Endothelial cell of umbilical vein (primary cell): Measurements from ENCODE around the gene SLC12A8. TPM values are rescaled to one million over a fixed set of nuclear protein-coding genes. Genes with fewer than 3 reads are reported as not detected.

Experiments used
- BruUV-seq: library from RNA; stranded (reverse); fragments of 400-500 nt; replicated peaks from 2 replicates; lab custom pipeline; 2021; lab: Mats Ljungman, UMichigan
- CTCF ChIA-PET: fragments of 300-600, 350-600 bp; sonication (Branson Sonifier 250); formaldehyde crosslinking; loops from one replicate; lab custom pipeline; 2021; ENCODE audit warnings: antibody characterized with exemption, inconsistent platforms; lab: Charles Lee
- POLR2A ChIA-PET: fragments of 300-600, 350-600 bp; sonication (Branson Sonifier 250); formaldehyde crosslinking; loops from one replicate; lab custom pipeline; 2021; ENCODE audit warnings: antibody characterized with exemption, inconsistent platforms; lab: Charles Lee
- DNase-seq: peaks from one replicate; pipeline ENCODE4 v3.0.0-alpha.2; 2011; ENCODE audit warnings: low read depth, low spot score
- FAIRE-seq: peaks from 2 replicates; lab custom pipeline; 2011; peaks lifted over from hg19 to GRCh38; lab: Jason Lieb, UNC
- H2AFZ ChIP-seq: 2 replicates; pipeline ENCODE4 v1.6.0; 2012; ENCODE audit warnings: low read depth, low read length, control low read depth, inconsistent platforms
- H3K27ac ChIP-seq: 2 replicates; pipeline ENCODE4 v1.5.1; 2011; ENCODE audit warnings: low read depth, mild to moderate bottlenecking, control low read depth, low read length, moderate library complexity; ENCODE audit not compliant: insufficient read depth
- H3K27me3 ChIP-seq, 2 experiments: 2 replicates each; pipeline versions ENCODE4 v1.6.0 to v1.6.1; 2011; ENCODE audit warnings: low read length in 2 of 2, mixed read lengths in 1 of 2; ENCODE audit not compliant: control insufficient read depth in 2 of 2, insufficient read depth in 2 of 2
- H3K36me3 ChIP-seq, 2 experiments: 2 replicates in 1 of 2; 3 replicates in 1 of 2; pipeline ENCODE4 v1.5.1; 2011; ENCODE audit warnings: low read length in 2 of 2, mild to moderate bottlenecking in 1 of 2, moderate library complexity in 1 of 2; ENCODE audit not compliant: control insufficient read depth in 2 of 2, insufficient read depth in 2 of 2; ENCODE audit errors: extremely low read depth in 1 of 2
- H3K4me1 ChIP-seq: 3 replicates; pipeline ENCODE4 v1.5.1; 2011; ENCODE audit warnings: mild to moderate bottlenecking, low read length; ENCODE audit not compliant: control insufficient read depth, insufficient read depth; ENCODE audit errors: extremely low read depth
- H3K4me2 ChIP-seq: 2 replicates; pipeline ENCODE4 v1.6.1; 2011; ENCODE audit warnings: low read length, control low read depth, mixed read lengths; ENCODE audit not compliant: insufficient read depth
- H3K4me3 ChIP-seq, 3 experiments: fragments of 200-600 bp in 1 of 3; sonication (generic), shearing (Covaris generic) in 1 of 3; replicated peaks in 1 of 3; 2 replicates each; pipeline ENCODE4 v1.5.1; 2011 to 2016; ENCODE audit warnings: control low read depth in 3 of 3, low read length in 3 of 3, mild to moderate bottlenecking in 2 of 3, inconsistent platforms in 1 of 3, low read depth in 1 of 3, moderate library complexity in 1 of 3; ENCODE audit not compliant: insufficient read depth in 1 of 3
- H3K79me2 ChIP-seq: 2 replicates; pipeline ENCODE4 v1.6.0; 2012; ENCODE audit warnings: low read length, inconsistent platforms; ENCODE audit not compliant: control insufficient read depth, insufficient read depth
- H3K9ac ChIP-seq: replicated peaks from 2 replicates; pipeline ENCODE3; 2011; ENCODE audit warnings: low read length, control low read depth; ENCODE audit not compliant: insufficient read depth; ENCODE audit errors: extremely low read depth
- H3K9me1 ChIP-seq: replicated peaks from 3 replicates; pipeline ENCODE4 v1.6.0; 2011; ENCODE audit warnings: mild to moderate bottlenecking, low read length; ENCODE audit not compliant: control insufficient read depth, insufficient read depth; ENCODE audit errors: extremely low read depth
- H3K9me3 ChIP-seq: replicated peaks from 2 replicates; pipeline ENCODE4 v1.5.1; 2012; ENCODE audit warnings: low read length, inconsistent platforms; ENCODE audit not compliant: control insufficient read depth, insufficient read depth
- H4K20me1 ChIP-seq: replicated peaks from 2 replicates; pipeline ENCODE3; 2011; ENCODE audit warnings: mild to moderate bottlenecking, low read length; ENCODE audit not compliant: control insufficient read depth, insufficient read depth; ENCODE audit errors: extremely low read depth
- CTCF ChIP-seq, 2 donors: IDR thresholded peaks; 1 replicate in 1 of 2; 2 replicates in 1 of 2; pipeline ENCODE4 v1.5.1; 2011; ENCODE audit warnings: low read length in 2 of 2, mild to moderate bottlenecking in 2 of 2, moderate library complexity in 2 of 2, control low read depth in 1 of 2, inconsistent platforms in 1 of 2, low read depth in 1 of 2; ENCODE audit not compliant: insufficient read depth in 1 of 2; ENCODE audit errors: extremely low read depth in 1 of 2
- EZH2 ChIP-seq: IDR thresholded peaks from 2 replicates; pipeline ENCODE4 v1.6.1; 2012; ENCODE audit warnings: borderline replicate concordance, low read depth, mild to moderate bottlenecking, moderate library complexity, low read length, inconsistent platforms; ENCODE audit not compliant: severe bottlenecking
- FOS ChIP-seq: IDR thresholded peaks from 2 replicates; pipeline ENCODE4 v1.6.1; 2011; ENCODE audit warnings: mild to moderate bottlenecking, low read length, moderate library complexity, borderline replicate concordance; ENCODE audit not compliant: insufficient read depth
- GATA2 ChIP-seq: IDR thresholded peaks from 2 replicates; pipeline ENCODE4 v1.7.0; 2011; ENCODE audit warnings: low read depth, mild to moderate bottlenecking, moderate library complexity, mixed read lengths, low read length; ENCODE audit not compliant: insufficient read length, insufficient read depth
- JUN ChIP-seq: IDR thresholded peaks from 2 replicates; pipeline ENCODE4 v1.6.1; 2011; ENCODE audit warnings: borderline replicate concordance, low read depth; ENCODE audit not compliant: insufficient read length, insufficient read depth
- MAX ChIP-seq: IDR thresholded peaks from 2 replicates; pipeline ENCODE4 v1.6.1; 2011; ENCODE audit not compliant: insufficient read depth, insufficient read length
- MYC ChIP-seq: IDR thresholded peaks from one replicate; pipeline ENCODE4 v1.6.1; 2011; ENCODE audit warnings: mild to moderate bottlenecking, low read depth, low read length
- POLR2A ChIP-seq: IDR thresholded peaks from 2 replicates; pipeline ENCODE4 v1.6.1; 2012; ENCODE audit warnings: low read depth, mild to moderate bottlenecking, control low read depth, low read length
- POLR2AphosphoS5 ChIP-seq: IDR thresholded peaks from 2 replicates; pipeline ENCODE4 v1.6.1; 2012; ENCODE audit warnings: low read depth, mild to moderate bottlenecking, control low read depth, low read length, moderate library complexity; ENCODE audit not compliant: insufficient read depth
- dilution Hi-C: fragments of 300-500 bp; cut with MboI; formaldehyde crosslinking; loops from one replicate; pipeline ENCODE4 v1.15.0; 2019; ENCODE audit warnings: low sequenced_read_pairs; ENCODE audit not compliant: extremely low pct_ligation_motif_present
- intact Hi-C: fragments of 100-400 bp; cut with micrococcal nuclease; formaldehyde crosslinking; loops from one replicate; pipeline ENCODE4 v1.10.0; 2022
- polyA plus RNA-seq, 4 experiments: library from polyadenylated mRNA; depleted of rRNA in 3 of 4; stranded (reverse) in 3 of 4; unstranded in 1 of 4; fragments of >200 nt; gene quantifications; 2 replicates each; pipeline versions ENCODE4 v1.2.1 to v1.2.3, GENCODE V29; 2011 to 2012; ENCODE audit warnings: missing spikeins in 1 of 4
- total RNA-seq: library from RNA; stranded (reverse); gene quantifications from 2 replicates; pipeline ENCODE4 v1.2.3, GENCODE V29; 2021

Gene SLC12A8
- total and polyA plus RNA-seq, 2 donors (not counting 3 experiments of a cell fraction or from before 2014, with no cell fraction given), result 0.86 to 0.90 TPM

GRCh38 chr3:125188955-125189354, 23.6 kb downstream of the SLC12A8 start:
- DNase-seq (no peak), FAIRE-seq (no peak)
- H3K9me3 ChIP-seq, result no peaks in the 10 kb centered on the region
- CTCF ChIA-PET, result interaction anchor here (1.2 kb wide), 1 partner anchor 10 kb away, joined by 4 read pairs; no protein-coding TSS in a partner anchor
- dilution Hi-C loops, result no loop called here
- H3K27ac ChIP-seq, result no peak overlapping the region
- H2AFZ ChIP-seq, result no peak overlapping the region
- no TSS peak for BruUV-seq
- no peak overlapping the region for H3K4me2 ChIP-seq
- no peaks in the 10 kb centered on the region for H3K79me2 ChIP-seq
- POLR2A ChIA-PET, result no interaction called here
- H3K9me1 ChIP-seq, result no peaks in the 10 kb centered on the region
- no peak for TF ChIP-seq POLR2A
- H3K36me3 ChIP-seq, result no peaks in the 10 kb centered on the region
- H4K20me1 ChIP-seq, result no peaks in the 10 kb centered on the region
- peaks cover 0 to 7% of the 10 kb centered on the region in 2 experiments for H3K27me3 ChIP-seq
- intact Hi-C loops, result no loop called here
- no peak overlapping the region for H3K4me3 ChIP-seq
- no peak overlapping the region for H3K9ac ChIP-seq
- no peaks in the 10 kb centered on the region for H3K4me1 ChIP-seq

DNA sequence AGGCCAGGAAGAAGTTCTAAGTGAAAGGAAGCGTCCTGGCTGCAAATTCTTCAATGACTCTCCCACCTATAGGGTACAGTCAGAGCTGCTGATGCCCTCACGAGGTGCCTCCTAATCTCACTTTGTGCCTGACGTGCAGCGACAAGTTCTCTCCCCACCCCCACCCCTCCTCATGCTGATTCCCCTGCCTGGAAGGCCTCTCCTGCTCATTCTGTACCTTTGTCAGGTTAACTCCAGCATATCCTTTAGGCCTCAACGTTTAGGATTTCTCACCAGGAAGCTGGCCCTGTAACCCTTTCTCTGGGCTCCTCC, 25.0 kb downstream of the SLC12A8 start:
- Histone ChIP-seq H4K20me1 (no peaks in the 10 kb centered on the region), H3K36me3 (no peaks in the 10 kb centered on the region), H3K9ac (no peak overlapping the region), H3K9me1 (no peaks in the 10 kb centered on the region), H3K4me3 (no peak overlapping the region), H3K79me2 (no peaks in the 10 kb centered on the region), H2AFZ (no peak overlapping the region), H3K4me2 (no peak overlapping the region), H3K4me1 (no peaks in the 10 kb centered on the region), H3K27ac (no peak overlapping the region), H3K9me3 (no peaks in the 10 kb centered on the region), H3K27me3 (peaks cover 0 to 7% of the 10 kb centered on the region in 2 experiments)
- DNase-seq (no peak), FAIRE-seq (no peak)
- dilution Hi-C loops (no loop called here), intact Hi-C loops (no loop called here)
- no peak for TF ChIP-seq MYC
- no peak for TF ChIP-seq MAX
- TF ChIP-seq CTCF (IDR thresholded peaks at IDR 0.05; ENCODE audit: extremely low read depth in 1 of 2, insufficient read depth in 1 of 2, low read depth in 1 of 2, low read length in 2 of 2), result no peak
- TF ChIP-seq FOS, result no peak
- TF ChIP-seq JUN, result no peak
- no peak for TF ChIP-seq POLR2AphosphoS5
- no peak for TF ChIP-seq GATA2
- no peak for TF ChIP-seq EZH2
- TF ChIP-seq POLR2A, result no peak
- no TSS peak for BruUV-seq
- POLR2A ChIA-PET, result no interaction called here
- CTCF ChIA-PET, result interaction anchor here (1.2 kb wide), 1 partner anchor 8 kb away, joined by 4 read pairs; no protein-coding TSS in a partner anchor
